ENCODE measurements around the gene NUDT14. TPM values are rescaled to one million over a fixed set of nuclear protein-coding genes. Genes with fewer than 3 reads are reported as not detected.

Gene NUDT14
- total RNA-seq, 3 donors from 2014 or later, result 5.2 to 7.0 (median 5.7) TPM

DNA sequence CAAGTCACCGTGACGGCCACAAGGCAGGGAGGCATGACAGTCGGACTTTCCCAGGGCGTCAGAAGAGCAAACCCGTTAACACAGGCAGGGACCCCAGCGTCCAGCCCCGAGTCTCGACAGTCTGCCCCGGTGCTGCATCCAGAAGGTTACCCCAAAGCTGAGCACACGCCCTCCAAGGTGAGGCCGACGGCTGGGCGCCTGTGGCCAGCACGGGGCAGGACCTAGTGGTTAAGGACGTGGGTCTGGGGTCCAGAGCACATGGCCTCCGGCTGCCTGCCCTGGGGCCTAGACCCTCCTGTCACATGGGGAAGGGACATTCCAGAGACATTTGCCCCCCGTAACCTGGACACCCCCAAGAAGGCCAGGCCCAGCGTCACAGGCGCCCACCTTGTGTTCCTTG lies 37.5 kb upstream of the NUDT14 start:
- H3K4me3 Mint-ChIP-seq, result no peak overlapping the region
- peaks cover 39% of the 10 kb centered on the region for H3K36me3 Mint-ChIP-seq (ENCODE audit: insufficient read depth)
- DNase-seq (no peak), ATAC-seq (no peak)
- no peaks in the 10 kb centered on the region for H3K27me3 Mint-ChIP-seq (ENCODE audit: low read depth)
- H3K9me3 Mint-ChIP-seq, result no peaks in the 10 kb centered on the region
- H3K4me1 Mint-ChIP-seq (ENCODE audit: low read depth), result no peaks in the 10 kb centered on the region

DNA sequence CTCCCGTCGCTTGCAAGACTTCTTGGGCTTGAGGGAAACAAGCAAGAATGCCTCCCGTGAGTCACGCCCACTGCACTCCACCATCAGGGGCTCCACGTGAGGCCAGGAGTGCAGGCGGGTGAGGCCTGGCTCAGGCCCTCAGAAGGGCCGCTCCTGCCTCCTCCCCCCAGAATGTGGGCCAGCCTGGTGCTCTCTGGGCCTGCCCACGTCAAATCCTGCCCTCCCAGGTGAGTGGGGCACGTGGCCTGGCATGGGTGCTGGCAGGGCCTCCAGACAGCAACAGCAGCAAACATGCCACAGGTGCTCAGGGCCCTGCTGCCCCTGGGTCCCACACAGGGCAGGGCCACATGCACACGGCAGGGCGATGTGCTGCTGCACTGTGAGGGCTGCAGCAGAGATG lies 36.7 kb upstream of the NUDT14 start:
- Mint-ChIP-seq H3K27me3 (ENCODE audit: low read depth) (no peaks in the 10 kb centered on the region), H3K9me3 (no peaks in the 10 kb centered on the region), H3K4me3 (no peak overlapping the region), H3K4me1 (ENCODE audit: low read depth) (no peaks in the 10 kb centered on the region), H3K36me3 (ENCODE audit: insufficient read depth) (peaks cover 31% of the 10 kb centered on the region)
- no peak for ATAC-seq
- no peak for DNase-seq

DNA sequence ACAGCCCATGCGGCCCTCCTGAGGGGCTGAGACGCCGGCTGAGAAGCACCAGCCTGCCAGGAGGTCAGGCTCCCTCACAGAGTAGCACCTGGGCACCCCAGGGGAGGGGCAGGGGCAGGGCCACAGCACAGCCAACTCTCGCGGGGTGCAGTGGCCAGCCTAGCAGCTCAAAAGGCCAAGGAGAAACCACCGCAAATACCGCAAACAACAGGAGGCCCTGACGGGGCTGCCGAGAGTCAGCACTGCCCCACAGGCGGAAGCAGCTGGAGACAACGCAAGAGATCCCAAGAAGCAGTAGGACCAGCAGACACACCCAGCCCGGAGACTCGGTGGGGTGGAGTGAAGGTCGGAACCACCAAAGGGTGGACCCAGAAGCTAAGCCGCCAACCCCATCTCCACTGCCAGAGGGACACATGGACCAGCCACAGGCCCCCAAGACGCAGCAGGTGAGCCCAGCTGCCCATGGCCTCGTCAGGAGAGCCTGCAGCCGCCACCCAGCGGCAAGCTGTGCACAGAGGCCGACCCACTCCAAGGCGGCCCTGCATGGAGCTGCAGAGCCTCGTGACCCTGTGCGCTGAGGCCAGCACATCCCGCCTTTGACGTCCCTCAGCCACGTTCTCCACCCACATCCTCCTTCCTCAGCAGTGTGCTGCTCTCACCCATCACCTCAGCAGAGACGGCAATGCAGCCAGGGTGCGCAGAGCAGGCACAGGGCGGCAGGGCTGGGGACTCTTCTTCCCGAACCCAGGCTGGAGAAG lies 35.6 kb upstream of the NUDT14 start:
- DNase-seq (no peak), ATAC-seq (no peak)
- Mint-ChIP-seq H3K36me3 (ENCODE audit: insufficient read depth) (peaks cover 24% of the 10 kb centered on the region), H3K27me3 (ENCODE audit: low read depth) (no peaks in the 10 kb centered on the region), H3K4me1 (ENCODE audit: low read depth) (no peaks in the 10 kb centered on the region), H3K9me3 (no peaks in the 10 kb centered on the region), H3K4me3 (no peak overlapping the region)

DNA sequence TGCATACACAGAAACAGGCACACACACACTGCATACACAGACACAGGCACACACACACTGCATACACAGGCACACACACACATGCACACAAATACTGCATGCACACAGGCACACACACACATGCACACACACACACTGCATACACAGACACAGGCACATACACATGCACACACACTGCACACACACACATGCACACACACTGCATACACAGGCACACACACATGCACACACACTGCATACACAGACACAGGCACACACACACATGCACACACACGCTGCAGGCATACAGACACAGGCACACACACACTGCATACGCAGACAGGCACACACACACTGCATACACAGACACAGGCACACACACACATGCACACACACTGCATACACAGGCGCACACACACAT lies 34.5 kb upstream of the NUDT14 start:
- Mint-ChIP-seq H3K4me1 (ENCODE audit: low read depth) (no peaks in the 10 kb centered on the region), H3K27me3 (ENCODE audit: low read depth) (no peaks in the 10 kb centered on the region), H3K36me3 (ENCODE audit: insufficient read depth) (peaks cover 22% of the 10 kb centered on the region), H3K9me3 (no peaks in the 10 kb centered on the region), H3K4me3 (no peak overlapping the region)
- no peak for ATAC-seq
- no peak for DNase-seq

DNA sequence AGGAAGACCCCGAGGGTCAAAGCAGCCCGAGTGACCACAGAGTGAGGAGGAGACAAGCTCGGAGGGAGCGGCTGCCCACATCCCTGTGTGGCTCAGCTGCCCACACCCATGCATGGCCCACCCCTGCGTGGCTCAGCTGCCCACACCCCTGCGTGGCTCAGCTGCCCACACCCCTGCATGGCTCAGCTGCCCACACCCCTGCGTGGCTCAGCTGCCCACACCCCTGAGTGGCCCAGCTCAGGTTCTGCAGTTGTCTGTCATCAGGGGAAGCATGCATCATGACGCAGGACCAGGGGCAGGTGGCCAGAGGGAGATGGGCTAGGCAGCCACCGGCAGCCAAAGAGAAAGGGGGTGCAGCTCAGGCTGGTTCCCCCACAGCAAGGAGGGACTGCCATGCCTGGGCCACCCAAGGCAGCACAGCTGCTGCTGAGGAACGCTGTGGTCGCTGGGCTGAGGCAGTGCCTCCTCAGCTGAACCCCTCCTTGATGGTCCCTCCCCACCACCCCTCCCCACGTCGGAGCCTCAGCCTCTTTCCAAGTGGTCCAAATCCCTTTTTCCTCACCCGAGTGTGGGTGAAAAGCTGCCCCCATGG lies 33.3 kb upstream of the NUDT14 start:
- H3K9me3 Mint-ChIP-seq, result no peaks in the 10 kb centered on the region
- DNase-seq, result no peak

DNA sequence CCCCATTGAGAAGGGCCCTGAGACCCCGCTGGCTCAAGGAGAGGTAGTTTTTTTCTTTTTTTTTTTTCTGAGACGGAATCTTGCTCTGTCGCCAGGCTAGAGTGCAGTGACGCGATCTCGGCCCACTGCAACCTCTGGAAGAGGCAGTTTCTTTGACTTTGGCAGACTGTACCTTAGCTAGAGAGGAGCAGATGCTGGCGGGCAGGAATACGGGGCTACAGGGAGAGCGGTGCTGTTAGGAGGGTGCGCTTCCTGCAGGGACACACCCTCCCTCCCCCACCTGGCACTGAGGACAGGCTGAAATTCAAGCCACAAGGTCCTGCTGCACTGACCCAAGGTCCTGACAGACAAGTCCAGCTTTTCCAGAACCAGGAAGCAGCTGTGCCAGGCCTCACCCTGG lies 32.2 kb upstream of the NUDT14 start:
- no peak for ATAC-seq
- no peaks in the 10 kb centered on the region for H3K4me1 Mint-ChIP-seq (ENCODE audit: low read depth)
- DNase-seq, result no peak
- H3K4me3 Mint-ChIP-seq, result no peak overlapping the region
- peaks cover 13% of the 10 kb centered on the region for H3K36me3 Mint-ChIP-seq (ENCODE audit: insufficient read depth)
- H3K27me3 Mint-ChIP-seq (ENCODE audit: low read depth), result no peaks in the 10 kb centered on the region
- H3K9me3 Mint-ChIP-seq, result no peaks in the 10 kb centered on the region

More for the DNA sequence above, 33.3 kb upstream of the NUDT14 start:
- Mint-ChIP-seq H3K4me1 (ENCODE audit: low read depth) (no peaks in the 10 kb centered on the region), H3K36me3 (ENCODE audit: insufficient read depth) (peaks cover 18% of the 10 kb centered on the region), H3K4me3 (no peak overlapping the region), H3K27me3 (ENCODE audit: low read depth) (no peaks in the 10 kb centered on the region)
- no peak for ATAC-seq

DNA sequence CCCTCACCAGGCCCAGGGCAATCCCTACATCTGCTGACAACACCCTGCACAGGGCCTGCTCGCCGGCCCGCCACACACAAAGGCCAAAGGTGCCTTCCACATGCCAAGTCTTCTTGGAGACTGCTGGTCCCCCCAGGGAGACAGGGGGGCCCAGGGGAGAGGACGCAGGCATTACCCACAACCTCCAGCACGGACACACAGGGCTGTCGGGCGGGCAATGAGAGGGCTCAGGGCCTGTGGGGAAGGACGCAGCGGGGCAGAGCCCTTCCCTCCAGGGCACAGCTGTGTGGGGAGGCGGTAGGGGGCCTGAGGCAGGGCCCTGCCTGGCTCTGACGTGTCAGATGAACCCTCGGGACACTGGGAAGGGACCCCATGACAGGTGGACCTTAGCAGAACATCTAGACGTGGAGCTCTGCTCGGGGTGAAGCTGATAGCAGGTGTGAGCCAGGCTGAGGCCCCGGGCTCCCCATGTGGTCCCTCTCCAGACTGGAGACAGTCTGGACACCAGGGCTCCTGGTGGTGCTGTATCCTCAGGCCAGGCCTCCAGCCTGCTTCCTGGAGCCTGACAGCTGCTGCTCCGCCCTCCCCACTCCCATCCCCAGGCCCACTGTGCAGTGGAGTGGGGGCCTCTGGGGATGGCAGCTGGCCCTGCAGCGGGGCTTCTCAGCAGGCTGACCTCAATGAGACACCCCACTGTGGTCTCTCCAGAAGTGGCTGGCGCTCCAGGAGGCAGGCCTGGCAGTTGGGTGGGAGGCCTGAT lies 31.6 kb upstream of the NUDT14 start:
- no peaks in the 10 kb centered on the region for H3K9me3 Mint-ChIP-seq
- H3K4me3 Mint-ChIP-seq, result no peak overlapping the region
- no peaks in the 10 kb centered on the region for H3K27me3 Mint-ChIP-seq (ENCODE audit: low read depth)
- ATAC-seq (no peak), DNase-seq (no peak)
- H3K36me3 Mint-ChIP-seq (ENCODE audit: insufficient read depth), result peaks cover 12% of the 10 kb centered on the region
- H3K4me1 Mint-ChIP-seq (ENCODE audit: low read depth), result no peaks in the 10 kb centered on the region

DNA sequence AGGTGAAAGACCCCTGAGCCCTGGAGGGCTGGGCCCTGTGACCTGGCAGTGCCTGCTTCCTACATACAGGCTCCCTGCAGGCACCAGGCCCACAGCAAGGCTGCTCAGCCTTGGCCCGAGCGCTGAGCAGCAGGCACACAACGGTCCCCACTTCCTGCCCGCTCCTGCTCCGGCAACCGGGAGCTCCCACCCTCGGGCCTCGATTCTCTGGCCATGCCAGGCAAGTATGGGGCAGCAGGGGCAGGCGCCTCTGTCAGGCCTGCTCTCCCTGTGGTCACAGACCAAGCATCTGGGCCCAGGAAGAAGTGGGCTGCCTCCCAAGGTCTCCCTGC lies 30.6 kb upstream of the NUDT14 start:
- H3K27me3 Mint-ChIP-seq (ENCODE audit: low read depth), result no peaks in the 10 kb centered on the region
- no peaks in the 10 kb centered on the region for H3K9me3 Mint-ChIP-seq
- ATAC-seq, result no peak
- no peak overlapping the region for H3K4me3 Mint-ChIP-seq
- H3K4me1 Mint-ChIP-seq (ENCODE audit: low read depth), result no peaks in the 10 kb centered on the region
- peaks cover 12% of the 10 kb centered on the region for H3K36me3 Mint-ChIP-seq (ENCODE audit: insufficient read depth)
- DNase-seq, result no peak

DNA sequence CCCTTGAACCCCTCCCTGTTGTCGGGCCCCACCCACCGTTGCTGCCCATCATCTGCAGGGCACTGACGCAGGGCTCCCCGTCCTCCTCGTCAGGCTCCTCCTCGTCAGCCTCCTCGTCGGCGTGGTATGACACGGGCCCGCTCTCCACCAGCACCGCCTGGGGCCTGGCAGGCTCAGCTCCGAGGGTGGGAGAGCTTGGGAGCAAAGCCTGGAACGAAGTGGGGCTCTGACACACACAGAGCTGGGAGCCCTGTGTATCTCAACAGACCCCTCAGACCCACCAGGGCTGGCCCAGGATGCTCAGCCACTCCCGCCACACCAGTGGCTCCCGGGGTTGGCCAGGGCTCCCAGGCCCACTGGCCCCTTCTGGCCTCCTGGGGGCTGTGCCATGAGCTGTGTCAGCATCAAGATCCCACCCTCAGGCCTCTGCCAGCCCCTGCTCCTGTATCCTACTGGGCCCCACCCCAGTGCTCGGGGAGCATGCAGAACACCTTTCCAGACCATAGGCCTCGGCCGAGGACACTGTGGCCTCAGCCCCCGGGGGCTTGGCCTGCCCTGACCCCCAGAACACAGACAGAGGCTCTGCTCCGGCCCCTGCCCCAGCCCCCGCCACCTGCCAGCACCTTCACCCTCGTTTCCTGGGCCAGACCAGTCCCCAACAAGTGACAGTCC lies 30.1 kb upstream of the NUDT14 start:
- Mint-ChIP-seq H3K4me3 (no peak overlapping the region), H3K27me3 (ENCODE audit: low read depth) (no peaks in the 10 kb centered on the region), H3K36me3 (ENCODE audit: insufficient read depth) (peaks cover 12% of the 10 kb centered on the region), H3K4me1 (ENCODE audit: low read depth) (no peaks in the 10 kb centered on the region), H3K9me3 (no peaks in the 10 kb centered on the region)
- DNase-seq, result no peak
- ATAC-seq, result no peak

DNA sequence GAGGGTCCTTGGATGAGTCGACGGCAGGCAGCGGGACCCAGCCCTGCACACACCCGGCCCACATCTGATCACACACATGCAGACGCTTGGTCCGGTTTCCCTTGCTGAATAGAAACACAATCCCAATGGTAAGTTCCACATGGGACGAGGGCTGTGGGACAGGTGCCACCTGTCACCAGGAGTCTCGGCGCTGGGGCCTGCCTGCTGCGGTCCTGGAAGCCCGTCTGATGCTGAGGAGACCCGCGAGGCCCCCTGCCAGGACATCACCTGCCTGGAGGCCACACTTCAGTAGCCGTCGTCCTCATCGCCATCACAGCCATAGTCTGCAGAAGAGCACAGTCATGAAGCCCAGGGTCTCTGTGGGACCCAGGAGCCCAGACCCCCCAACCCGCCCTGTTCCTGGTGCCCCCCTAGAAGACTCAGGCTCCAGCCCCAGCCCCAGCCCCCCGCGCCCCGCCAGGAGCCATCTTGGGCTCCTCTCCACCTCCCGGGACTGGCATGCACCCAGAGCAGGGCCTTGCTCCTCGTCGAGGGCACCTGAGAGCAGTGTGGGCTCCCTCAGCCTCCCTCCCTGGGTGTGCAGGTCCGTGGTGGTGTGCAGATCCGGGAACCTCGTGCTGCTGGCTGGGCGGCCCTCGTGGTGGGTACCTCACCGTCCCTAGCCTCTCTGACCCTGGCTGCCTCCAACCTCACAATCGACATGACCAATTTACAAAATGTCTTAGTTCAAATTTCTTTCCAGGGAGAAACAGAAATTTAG lies 29.3 kb upstream of the NUDT14 start:
- H3K9me3 Mint-ChIP-seq, result no peaks in the 10 kb centered on the region
- H3K27me3 Mint-ChIP-seq (ENCODE audit: low read depth), result no peaks in the 10 kb centered on the region
- H3K4me1 Mint-ChIP-seq (ENCODE audit: low read depth), result no peaks in the 10 kb centered on the region
- H3K4me3 Mint-ChIP-seq, result no peak overlapping the region
- DNase-seq (no peak), ATAC-seq (no peak)
- H3K36me3 Mint-ChIP-seq (ENCODE audit: insufficient read depth), result peaks cover 8% of the 10 kb centered on the region

DNA sequence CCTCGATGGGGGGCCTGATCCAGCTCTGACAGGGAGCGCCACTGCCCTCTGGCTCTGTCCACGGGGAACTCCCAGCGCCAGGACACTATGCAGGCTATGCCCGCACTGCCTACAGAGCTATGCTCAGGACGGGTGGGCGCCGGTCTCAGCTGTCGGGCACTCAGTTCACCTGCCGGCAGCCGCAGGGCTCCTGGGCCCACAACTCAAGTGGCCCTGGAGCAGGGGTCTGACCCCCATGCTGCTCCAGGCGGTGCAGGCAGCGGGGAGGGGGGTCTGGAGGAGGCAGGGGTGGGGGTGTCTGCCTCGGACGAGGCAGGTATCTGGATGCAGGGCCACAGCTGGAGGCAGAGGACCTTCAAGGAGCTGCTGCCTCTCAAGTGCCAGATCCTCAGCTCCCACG lies 28.5 kb upstream of the NUDT14 start:
- Mint-ChIP-seq H3K36me3 (ENCODE audit: insufficient read depth) (peaks cover 4% of the 10 kb centered on the region), H3K4me1 (ENCODE audit: low read depth) (no peaks in the 10 kb centered on the region), H3K27me3 (ENCODE audit: low read depth) (no peaks in the 10 kb centered on the region), H3K4me3 (no peak overlapping the region), H3K9me3 (no peaks in the 10 kb centered on the region)
- no peak for ATAC-seq
- DNase-seq, result no peak

DNA sequence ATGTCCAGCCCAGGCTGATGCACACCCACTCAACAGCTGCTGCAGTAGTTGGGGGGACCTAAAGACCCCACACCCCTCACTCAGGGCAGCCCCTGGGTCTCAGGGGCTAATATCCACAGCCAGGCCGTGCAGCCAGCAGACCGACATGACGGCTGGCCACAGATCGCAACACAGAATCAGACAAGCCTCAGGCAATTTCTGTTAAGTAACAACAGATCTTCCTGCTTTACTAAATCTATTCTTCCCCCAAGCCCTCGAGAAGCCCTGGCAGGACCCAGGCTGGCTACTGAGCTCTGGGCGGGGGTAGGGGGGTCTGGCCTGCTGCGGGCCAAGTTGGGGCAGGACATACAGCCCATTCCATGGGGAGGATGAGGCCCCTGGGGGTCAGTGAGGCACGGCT lies 28.0 kb upstream of the NUDT14 start:
- Mint-ChIP-seq H3K27me3 (ENCODE audit: low read depth) (no peaks in the 10 kb centered on the region), H3K9me3 (no peaks in the 10 kb centered on the region), H3K4me3 (no peak overlapping the region), H3K36me3 (ENCODE audit: insufficient read depth) (peaks cover 4% of the 10 kb centered on the region), H3K4me1 (ENCODE audit: low read depth) (peaks cover 4% of the 10 kb centered on the region)
- ATAC-seq (no peak), DNase-seq (no peak)

DNA sequence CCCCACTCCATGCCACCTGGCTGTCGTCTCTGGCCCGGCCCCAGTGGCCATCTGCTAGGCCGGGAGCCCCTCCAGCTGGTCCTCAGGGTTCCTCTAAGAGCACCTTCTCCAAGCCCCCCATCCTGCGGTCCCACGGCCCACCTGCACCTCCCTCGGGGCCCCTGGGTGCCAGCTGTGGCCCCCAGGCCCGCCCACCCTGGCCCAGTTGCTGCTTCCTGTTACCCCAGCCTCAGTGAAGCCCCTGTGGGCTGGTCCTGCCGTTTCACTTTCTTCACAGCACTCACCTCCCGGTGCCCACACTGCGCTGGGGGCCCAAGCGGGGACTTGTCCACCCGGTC lies 27.6 kb upstream of the NUDT14 start:
- DNase-seq (no peak), ATAC-seq (no peak)
- Mint-ChIP-seq H3K4me1 (ENCODE audit: low read depth) (peaks cover 4% of the 10 kb centered on the region), H3K27me3 (ENCODE audit: low read depth) (no peaks in the 10 kb centered on the region), H3K36me3 (ENCODE audit: insufficient read depth) (peaks cover 4% of the 10 kb centered on the region), H3K4me3 (no peak overlapping the region), H3K9me3 (no peaks in the 10 kb centered on the region)

All from activated T-cell treated with anti-CD3 and anti-CD28 coated beads, Interleukin-2, amount 50 U/mL, for 4 hours (primary cell).